Activated naive CD4-positive, alpha-beta T cell treated with anti-CD3 and anti-CD28 coated beads for 36 hours (primary cell): Measurements from ENCODE around the gene DRD3. TPM values are rescaled to one million over a fixed set of nuclear protein-coding genes. Genes with fewer than 3 reads are reported as not detected.
A peak's percentile ranks its signal among the peaks of the same experiment; 100 is the strongest.

Source experiments
- CTCF ChIA-PET: fragments of 350-600 bp; sonication (Branson Sonifier 250); formaldehyde crosslinking; loops from one replicate; lab custom pipeline; 2021; ENCODE audit warnings: antibody characterized with exemption; lab: Charles Lee
- DNase-seq: peaks from one replicate; pipeline ENCODE4 v3.0.0-alpha.2; 2020
- H3K27ac Mint-ChIP-seq: one replicate; pipeline ENCODE4 v1.8.0; 2021; ENCODE audit warnings: mild to moderate bottlenecking, mixed read lengths
- H3K27me3 Mint-ChIP-seq: one replicate; pipeline ENCODE4 v1.8.0; 2021; ENCODE audit warnings: low read depth, mixed read lengths
- H3K36me3 Mint-ChIP-seq: one replicate; pipeline ENCODE4 v1.8.0; 2021; ENCODE audit warnings: low read depth, mixed read lengths
- H3K4me1 Mint-ChIP-seq: one replicate; pipeline ENCODE4 v1.8.0; 2021; ENCODE audit warnings: low read depth, mixed read lengths
- H3K4me3 Mint-ChIP-seq: one replicate; pipeline ENCODE4 v1.8.0; 2021; ENCODE audit warnings: mild to moderate bottlenecking, moderate library complexity, mixed read lengths
- H3K9me3 Mint-ChIP-seq: one replicate; pipeline ENCODE4 v1.8.0; 2021; ENCODE audit warnings: mixed read lengths
- intact Hi-C: fragments of 100-400 bp; cut with micrococcal nuclease; formaldehyde crosslinking; loops from one replicate; pipeline ENCODE4 v1.15.1; 2023
- total RNA-seq, 2 experiments: library from RNA; stranded (reverse); gene quantifications; one replicate each; pipeline ENCODE4 v1.2.3, GENCODE V29; 2021

Gene DRD3
- total RNA-seq, result not detected

- CTCF ChIA-PET, result interaction anchor here (0.6 to 1.4 kb wide), 4 partner anchors 18 to 434 kb away, joined by 3 to 4 read pairs (median 3); no protein-coding TSS in a partner anchor
- peak; percentile 40 for DNase-seq
Observed at GRCh38 chr3:114178770-114179368, at the start of gene DRD3. TSS of gene DRD3 (minus strand) at chr3:114179052. CDS start at chr3:114171992, 7,060 bp downstream.

GRCh38 chr3:114227076-114227475, 48.2 kb upstream of the DRD3 start:
- Mint-ChIP-seq H3K9me3 (peaks cover 19% of the 10 kb centered on the region), H3K27me3 (no peaks in the 10 kb centered on the region), H3K27ac (peak overlapping the region; percentile 74), H3K36me3 (peaks cover 24% of the 10 kb centered on the region), H3K4me3 (no peak overlapping the region), H3K4me1 (peaks cover 80% of the 10 kb centered on the region)
- CTCF ChIA-PET, result interaction anchor here (1.3 kb wide), 1 partner anchor 64 kb away, joined by 5 read pairs; no protein-coding TSS in a partner anchor
- DNase-seq, result no peak
- intact Hi-C loops, result no loop called here

More at GRCh38 chr3:114178770-114179368, at the start of gene DRD3:
- H3K27me3 Mint-ChIP-seq, result peaks cover 20% of the 10 kb centered on the region
- H3K27ac Mint-ChIP-seq, result no peak within 1 kb of the TSS
- H3K4me3 Mint-ChIP-seq, result no peak within 1 kb of the TSS
- H3K9me3 Mint-ChIP-seq, result no peaks in the 10 kb centered on the region
- no peaks in the 10 kb centered on the region for H3K36me3 Mint-ChIP-seq
- intact Hi-C loops, result no loop called here
- no peaks in the 10 kb centered on the region for H3K4me1 Mint-ChIP-seq

GRCh38 chr3:114226313-114226712, 47.5 kb upstream of the DRD3 start:
- intact Hi-C loops, result no loop called here
- Mint-ChIP-seq H3K9me3 (peaks cover 19% of the 10 kb centered on the region), H3K27ac (peak overlapping the region; percentile 92), H3K27me3 (no peaks in the 10 kb centered on the region), H3K4me3 (peak overlapping the region; percentile 68), H3K4me1 (peaks cover 80% of the 10 kb centered on the region), H3K36me3 (peaks cover 25% of the 10 kb centered on the region)
- no peak for DNase-seq
- CTCF ChIA-PET, result no interaction called here

- Mint-ChIP-seq H3K4me3 (no peak overlapping the region), H3K36me3 (peaks cover 29% of the 10 kb centered on the region), H3K27ac (peak overlapping the region; percentile 84), H3K4me1 (peaks cover 80% of the 10 kb centered on the region), H3K27me3 (no peaks in the 10 kb centered on the region), H3K9me3 (peaks cover 19% of the 10 kb centered on the region)
- CTCF ChIA-PET, result interaction anchor here (0.9 to 2.1 kb wide), 2 partner anchors 9 to 11 kb away, joined by 3 to 13 read pairs; no protein-coding TSS in a partner anchor
- DNase-seq, result peak; percentile 38
- intact Hi-C loops, result loop anchor here (1.0 to 2.0 kb wide), 6 partner anchors 10 to 616 kb away; no protein-coding TSS in a partner anchor
Observed at GRCh38 chr3:114223143-114223542, 44.3 kb upstream of the DRD3 start.

- intact Hi-C loops, result loop anchor here (2.0 kb wide), 1 partner anchor 615 kb away; no protein-coding TSS in a partner anchor
- Mint-ChIP-seq H3K27me3 (no peaks in the 10 kb centered on the region), H3K36me3 (peaks cover 34% of the 10 kb centered on the region), H3K4me3 (no peak overlapping the region), H3K9me3 (peaks cover 19% of the 10 kb centered on the region), H3K27ac (peak overlapping the region; percentile 85), H3K4me1 (peaks cover 68% of the 10 kb centered on the region)
- DNase-seq, result no peak
- CTCF ChIA-PET, result interaction anchor here (0.7 to 1.1 kb wide), 2 partner anchors 9 to 197 kb away, joined by 3 read pairs; no protein-coding TSS in a partner anchor
Observed at GRCh38 chr3:114221881-114222264, 43.0 kb upstream of the DRD3 start.

GRCh38 chr3:114221165-114221880, 42.5 kb upstream of the DRD3 start:
- Mint-ChIP-seq H3K36me3 (peaks cover 32% of the 10 kb centered on the region), H3K27me3 (no peaks in the 10 kb centered on the region), H3K27ac (peak overlapping the region; percentile 85), H3K4me1 (peaks cover 62% of the 10 kb centered on the region), H3K4me3 (no peak overlapping the region), H3K9me3 (peaks cover 19% of the 10 kb centered on the region)
- peak; percentile 49 for DNase-seq
- CTCF ChIA-PET, result interaction anchor here (0.7 to 1.1 kb wide), 2 partner anchors 9 to 197 kb away, joined by 3 read pairs; no protein-coding TSS in a partner anchor
- intact Hi-C loops, result no loop called here

- H3K36me3 Mint-ChIP-seq, result peaks cover 17% of the 10 kb centered on the region
- no peaks in the 10 kb centered on the region for H3K27me3 Mint-ChIP-seq
- peak overlapping the region; percentile 58 for H3K27ac Mint-ChIP-seq
- no peak overlapping the region for H3K4me3 Mint-ChIP-seq
- peaks cover 6% of the 10 kb centered on the region for H3K9me3 Mint-ChIP-seq
- no peak for DNase-seq
- CTCF ChIA-PET, result no interaction called here
- peaks cover 48% of the 10 kb centered on the region for H3K4me1 Mint-ChIP-seq
- intact Hi-C loops, result loop anchor here (10.0 kb wide), 1 partner anchor 1215 kb away; no protein-coding TSS in a partner anchor
Observed at GRCh38 chr3:114219741-114220140, 40.9 kb upstream of the DRD3 start.

GRCh38 chr3:114218578-114219185, 39.8 kb upstream of the DRD3 start:
- Mint-ChIP-seq H3K36me3 (peaks cover 11% of the 10 kb centered on the region), H3K4me3 (no peak overlapping the region), H3K9me3 (no peaks in the 10 kb centered on the region), H3K27me3 (no peaks in the 10 kb centered on the region), H3K4me1 (peaks cover 39% of the 10 kb centered on the region), H3K27ac (peak overlapping the region; percentile 59)
- peak; percentile 22 for DNase-seq
- CTCF ChIA-PET, result interaction anchor here (0.8 to 1.2 kb wide), 4 partner anchors 11 to 200 kb away, joined by 3 to 4 read pairs (median 3); no protein-coding TSS in a partner anchor
- intact Hi-C loops, result loop anchor here (10.0 kb wide), 1 partner anchor 1214 kb away; no protein-coding TSS in a partner anchor

GRCh38 chr3:114218006-114218405, 39.2 kb upstream of the DRD3 start:
- intact Hi-C loops, result loop anchor here (10.0 kb wide), 1 partner anchor 1213 kb away; no protein-coding TSS in a partner anchor

GRCh38 chr3:114217266-114217665, 38.4 kb upstream of the DRD3 start:
- peak overlapping the region; percentile 2 for H3K4me3 Mint-ChIP-seq
- H3K36me3 Mint-ChIP-seq, result peaks cover 11% of the 10 kb centered on the region
- H3K27me3 Mint-ChIP-seq, result no peaks in the 10 kb centered on the region
- DNase-seq, result no peak
- peaks cover 30% of the 10 kb centered on the region for H3K4me1 Mint-ChIP-seq
- CTCF ChIA-PET, result interaction anchor here (0.8 to 1.1 kb wide), 3 partner anchors 62 to 82 kb away, joined by 3 read pairs; no protein-coding TSS in a partner anchor
- H3K9me3 Mint-ChIP-seq, result no peaks in the 10 kb centered on the region
- intact Hi-C loops, result loop anchor here (10.0 kb wide), 1 partner anchor 1212 kb away; no protein-coding TSS in a partner anchor
- no peak overlapping the region for H3K27ac Mint-ChIP-seq

More at GRCh38 chr3:114218006-114218405, 39.2 kb upstream of the DRD3 start:
- H3K4me3 Mint-ChIP-seq, result no peak overlapping the region
- H3K4me1 Mint-ChIP-seq, result peaks cover 33% of the 10 kb centered on the region
- H3K9me3 Mint-ChIP-seq, result no peaks in the 10 kb centered on the region
- no peak overlapping the region for H3K27ac Mint-ChIP-seq
- CTCF ChIA-PET, result interaction anchor here (0.8 to 1.2 kb wide), 6 partner anchors 11 to 200 kb away, joined by 3 to 4 read pairs (median 3); no protein-coding TSS in a partner anchor
- H3K27me3 Mint-ChIP-seq, result no peaks in the 10 kb centered on the region
- peaks cover 11% of the 10 kb centered on the region for H3K36me3 Mint-ChIP-seq
- no peak for DNase-seq

- peaks cover 25% of the 10 kb centered on the region for H3K4me1 Mint-ChIP-seq
- H3K9me3 Mint-ChIP-seq, result no peaks in the 10 kb centered on the region
- DNase-seq, result no peak
- intact Hi-C loops, result loop anchor here (10.0 kb wide), 1 partner anchor 1212 kb away; no protein-coding TSS in a partner anchor
- no peaks in the 10 kb centered on the region for H3K27me3 Mint-ChIP-seq
- H3K4me3 Mint-ChIP-seq, result no peak overlapping the region
- peaks cover 8% of the 10 kb centered on the region for H3K36me3 Mint-ChIP-seq
- H3K27ac Mint-ChIP-seq, result no peak overlapping the region
- CTCF ChIA-PET, result no interaction called here
Observed at GRCh38 chr3:114216186-114216970, 37.5 kb upstream of the DRD3 start.
